Mesenchymal stem cell (in vitro differentiated cells and primary cell): Measurements from ENCODE around the gene CHCHD4.

Source experiments
- DNase-seq: peaks from one replicate; pipeline ENCODE4 v3.0.0-alpha.2; 2013
- H2AFZ ChIP-seq: one replicate; pipeline ENCODE4 v1.6.1; 2013; ENCODE audit warnings: low read depth, mild to moderate bottlenecking, control low read depth, inconsistent platforms, low read length, moderate library complexity
- H2AK5ac ChIP-seq: 2 replicates; pipeline ENCODE4 v1.6.1; 2013; ENCODE audit warnings: low read length, moderate library complexity, mild to moderate bottlenecking, inconsistent platforms; ENCODE audit not compliant: severe bottlenecking
- H2BK120ac ChIP-seq: one replicate; pipeline ENCODE4 v1.6.1; 2013; ENCODE audit warnings: low read depth, mild to moderate bottlenecking, inconsistent platforms, low read length, moderate library complexity
- H2BK12ac ChIP-seq, 2 experiments: one replicate each; pipeline ENCODE4 v1.6.1; 2013; ENCODE audit warnings: inconsistent platforms in 2 of 2, low read length in 2 of 2, mild to moderate bottlenecking in 2 of 2, moderate library complexity in 2 of 2, control low read depth in 1 of 2
- H2BK15ac ChIP-seq: one replicate; pipeline ENCODE4 v1.6.1; 2013; ENCODE audit warnings: mild to moderate bottlenecking, low read depth, inconsistent platforms; ENCODE audit not compliant: poor library complexity, severe bottlenecking
- H2BK5ac ChIP-seq: 2 replicates; pipeline ENCODE4 v1.6.1; 2013; ENCODE audit warnings: low read depth, mild to moderate bottlenecking, low read length, control low read depth, inconsistent platforms; ENCODE audit not compliant: poor library complexity, severe bottlenecking
- H3K14ac ChIP-seq, 2 experiments: one replicate each; pipeline ENCODE4 v1.6.1; 2013; ENCODE audit warnings: inconsistent platforms in 2 of 2, low read length in 2 of 2, control low read depth in 1 of 2, mild to moderate bottlenecking in 1 of 2, moderate library complexity in 1 of 2
- H3K18ac ChIP-seq, 2 experiments: one replicate each; pipeline ENCODE4 v1.6.1; 2013; ENCODE audit warnings: inconsistent platforms in 2 of 2, low read length in 2 of 2, control low read depth in 1 of 2, low read depth in 1 of 2, mild to moderate bottlenecking in 1 of 2
- H3K23ac ChIP-seq, 2 experiments: one replicate each; pipeline ENCODE4 v1.6.1; 2013; ENCODE audit warnings: inconsistent platforms in 2 of 2, low read length in 2 of 2, mild to moderate bottlenecking in 2 of 2, moderate library complexity in 2 of 2, control low read depth in 1 of 2
- H3K27ac ChIP-seq: 2 replicates; pipeline ENCODE4 v1.5.1; 2013; ENCODE audit warnings: mild to moderate bottlenecking, moderate library complexity, low read length, control low read depth, inconsistent platforms; ENCODE audit not compliant: poor library complexity, severe bottlenecking
- H3K27me3 ChIP-seq, 2 experiments: 2 replicates each; pipeline versions ENCODE4 v1.6.1 to v1.7.0; 2013; ENCODE audit warnings: low read length in 2 of 2, mild to moderate bottlenecking in 2 of 2, moderate library complexity in 2 of 2, control low read depth in 1 of 2, inconsistent platforms in 1 of 2; ENCODE audit not compliant: control insufficient read depth in 1 of 2, insufficient read depth in 1 of 2
- H3K36me3 ChIP-seq, 2 experiments: 2 replicates each; pipeline versions ENCODE4 v1.6.1 to v1.7.0; 2013; ENCODE audit warnings: low read length in 2 of 2, control low read depth in 1 of 2, inconsistent platforms in 1 of 2, low read depth in 1 of 2, mild to moderate bottlenecking in 1 of 2; ENCODE audit not compliant: insufficient read depth in 2 of 2, control insufficient read depth in 1 of 2
- H3K4ac ChIP-seq, 2 experiments: one replicate each; pipeline ENCODE4 v1.6.1; 2013; ENCODE audit warnings: inconsistent platforms in 2 of 2, low read length in 2 of 2, mild to moderate bottlenecking in 2 of 2, moderate library complexity in 2 of 2, control low read depth in 1 of 2, low read depth in 1 of 2
- H3K4me1 ChIP-seq: 2 replicates; pipeline ENCODE4 v1.6.1; 2013; ENCODE audit warnings: low read depth, low read length, control low read depth; ENCODE audit not compliant: control insufficient read depth, insufficient read depth
- H3K4me2 ChIP-seq: 2 replicates; pipeline ENCODE4 v1.6.1; 2013; ENCODE audit warnings: low read length, mild to moderate bottlenecking, inconsistent platforms; ENCODE audit not compliant: poor library complexity, severe bottlenecking
- H3K4me3 ChIP-seq, 2 experiments: 2 replicates each; pipeline versions ENCODE4 v1.5.1 to v1.7.0; 2013; ENCODE audit warnings: low read length in 2 of 2, mild to moderate bottlenecking in 2 of 2, control low read depth in 1 of 2, low read depth in 1 of 2; ENCODE audit not compliant: insufficient read depth in 1 of 2
- H3K79me1 ChIP-seq: replicated peaks from 2 replicates; pipeline ENCODE4 v1.6.1; 2013; ENCODE audit warnings: mild to moderate bottlenecking, control low read depth, low read length, inconsistent platforms; ENCODE audit not compliant: poor library complexity, severe bottlenecking
- H3K9ac ChIP-seq: 2 replicates; pipeline ENCODE4 v1.7.0; 2013; ENCODE audit warnings: mild to moderate bottlenecking, low read length, moderate library complexity
- H3K9me3 ChIP-seq: 2 replicates; pipeline ENCODE4 v1.7.0; 2013; ENCODE audit warnings: mild to moderate bottlenecking, low read length; ENCODE audit not compliant: control insufficient read depth
- H4K8ac ChIP-seq: one replicate; pipeline ENCODE4 v1.6.1; 2013; ENCODE audit warnings: inconsistent platforms, mild to moderate bottlenecking, low read length, moderate library complexity
- H4K91ac ChIP-seq: one replicate; pipeline ENCODE4 v1.6.1; 2013; ENCODE audit warnings: mild to moderate bottlenecking, low read length, inconsistent platforms
- WGBS: methylation state at CpG from one replicate; pipeline ENCODE4 v1.1.7; 2013; ENCODE audit warnings: mixed read lengths; 5-methylcytosine and 5-hydroxymethylcytosine counted together

CHCHD4 gene

GRCh38 chr3:14129296-14129695 is 4.6 kb upstream of the CHCHD4 start:
- no peak overlapping the region for H2BK15ac ChIP-seq
- H3K23ac ChIP-seq: no peak overlapping the region
- H2BK12ac ChIP-seq: no peak overlapping the region
- H4K8ac ChIP-seq: no peak overlapping the region
- no peak overlapping the region for H3K18ac ChIP-seq
- H3K4me2 ChIP-seq: no peak overlapping the region
- no peak overlapping the region for H3K14ac ChIP-seq
- no peak overlapping the region for H4K91ac ChIP-seq
- peaks cover 54% of the 10 kb centered on the region for H3K79me1 ChIP-seq
- no peak overlapping the region for H3K4ac ChIP-seq
- H3K27me3 ChIP-seq: no peaks in the 10 kb centered on the region
- H2BK120ac ChIP-seq: peak overlapping the region; percentile 13
- H3K9me3 ChIP-seq: no peaks in the 10 kb centered on the region
- H3K4me3 ChIP-seq: no peak overlapping the region
- no peak overlapping the region for H2AFZ ChIP-seq
- no peak for DNase-seq
- H2AK5ac ChIP-seq: no peak overlapping the region
- WGBS: 100% methylated on average over 6 of the region's 6 CpGs
- peaks cover 15% of the 10 kb centered on the region for H3K4me1 ChIP-seq
- no peak overlapping the region for H3K27ac ChIP-seq
- no peak overlapping the region for H3K9ac ChIP-seq
- H2BK5ac ChIP-seq: no peak overlapping the region
- H3K36me3 ChIP-seq: peaks cover 64 to 75% of the 10 kb centered on the region in 2 experiments

DNA sequence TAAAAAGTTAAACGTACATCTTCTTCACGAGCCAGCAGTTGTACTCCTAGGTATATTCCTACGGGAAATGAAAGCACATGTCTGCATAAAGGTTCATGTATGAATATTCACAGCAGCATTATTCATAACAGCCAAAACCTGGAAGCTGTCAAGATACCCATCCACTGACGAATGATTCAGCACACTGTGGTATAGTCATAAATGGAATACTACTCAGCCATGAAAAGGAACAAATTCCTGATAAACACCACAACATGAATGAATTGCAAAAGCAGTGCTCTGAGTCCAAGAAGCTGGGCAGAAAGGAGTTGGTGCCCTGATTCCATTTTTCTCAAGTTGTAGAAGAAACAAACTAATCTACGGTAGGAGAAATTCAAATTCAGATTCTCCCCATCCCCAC is 4.1 kb upstream of the CHCHD4 start:
- Histone ChIP-seq H2BK5ac (no peak overlapping the region), H2AK5ac (no peak overlapping the region), H3K4me2 (no peak overlapping the region), H3K79me1 (peaks cover 59% of the 10 kb centered on the region), H3K14ac (no peak overlapping the region), H3K36me3 (peaks cover 58 to 69% of the 10 kb centered on the region in 2 experiments), H3K9me3 (no peaks in the 10 kb centered on the region), H3K27me3 (no peaks in the 10 kb centered on the region), H3K23ac (no peak overlapping the region), H3K4me3 (no peak overlapping the region), H2BK12ac (no peak overlapping the region), H3K27ac (no peak overlapping the region), H3K9ac (no peak overlapping the region), H3K4ac (no peak overlapping the region), H4K91ac (no peak overlapping the region), H2BK15ac (no peak overlapping the region), H2BK120ac (no peak overlapping the region), H3K4me1 (peaks cover 18% of the 10 kb centered on the region), H4K8ac (no peak overlapping the region), H2AFZ (no peak overlapping the region), H3K18ac (no peak overlapping the region)
- 100% methylated on average over 4 of the region's 5 CpGs for WGBS
- no peak for DNase-seq

DNA sequence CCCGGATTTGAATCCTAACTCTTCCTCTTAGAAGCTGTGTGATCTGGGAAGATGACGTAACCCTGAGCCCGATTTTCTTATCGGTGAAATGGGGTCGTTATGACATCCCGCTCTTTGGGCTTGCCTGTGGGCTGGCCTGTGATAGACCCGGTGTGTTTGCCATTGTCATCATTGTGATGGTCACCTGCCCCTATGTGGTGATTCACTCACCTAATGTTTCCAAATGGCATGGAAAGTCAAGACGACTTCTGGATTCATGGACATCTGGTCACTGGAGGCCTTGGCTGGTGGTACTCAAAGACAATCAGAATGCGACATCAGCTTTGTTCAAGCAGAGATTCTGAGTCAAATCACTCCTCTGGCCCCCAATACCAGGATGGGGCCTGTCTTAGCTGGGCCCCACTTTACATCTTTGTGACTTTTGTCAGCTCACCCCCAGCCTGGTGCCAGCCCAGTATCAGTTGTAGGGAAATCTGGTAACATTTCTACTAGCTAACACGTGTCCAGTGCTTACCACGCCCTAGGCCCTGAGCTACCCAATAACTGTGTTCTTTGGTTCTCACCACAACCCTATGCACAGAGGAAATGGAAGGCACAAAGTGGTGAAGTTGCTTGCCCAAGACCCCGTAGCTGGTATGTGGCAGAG is 3.0 kb upstream of the CHCHD4 start:
- Histone ChIP-seq H3K4me2 (no peak overlapping the region), H3K9me3 (no peaks in the 10 kb centered on the region), H2BK15ac (no peak overlapping the region), H2BK5ac (no peak overlapping the region), H4K91ac (no peak overlapping the region), H3K79me1 (peaks cover 57% of the 10 kb centered on the region), H3K4ac (no peak overlapping the region), H3K9ac (peak overlapping the region; percentile 99), H3K27ac (no peak overlapping the region), H4K8ac (no peak overlapping the region), H2AK5ac (no peak overlapping the region), H3K23ac (no peak overlapping the region), H3K27me3 (no peaks in the 10 kb centered on the region), H2AFZ (no peak overlapping the region), H3K4me3 (no peak overlapping the region), H2BK120ac (no peak overlapping the region), H2BK12ac (no peak overlapping the region), H3K36me3 (peaks cover 47 to 58% of the 10 kb centered on the region in 2 experiments), H3K18ac (no peak overlapping the region), H3K14ac (no peak overlapping the region), H3K4me1 (peaks cover 20% of the 10 kb centered on the region)
- WGBS: 97% methylated on average over 12 of the region's 12 CpGs
- no peak for DNase-seq

DNA sequence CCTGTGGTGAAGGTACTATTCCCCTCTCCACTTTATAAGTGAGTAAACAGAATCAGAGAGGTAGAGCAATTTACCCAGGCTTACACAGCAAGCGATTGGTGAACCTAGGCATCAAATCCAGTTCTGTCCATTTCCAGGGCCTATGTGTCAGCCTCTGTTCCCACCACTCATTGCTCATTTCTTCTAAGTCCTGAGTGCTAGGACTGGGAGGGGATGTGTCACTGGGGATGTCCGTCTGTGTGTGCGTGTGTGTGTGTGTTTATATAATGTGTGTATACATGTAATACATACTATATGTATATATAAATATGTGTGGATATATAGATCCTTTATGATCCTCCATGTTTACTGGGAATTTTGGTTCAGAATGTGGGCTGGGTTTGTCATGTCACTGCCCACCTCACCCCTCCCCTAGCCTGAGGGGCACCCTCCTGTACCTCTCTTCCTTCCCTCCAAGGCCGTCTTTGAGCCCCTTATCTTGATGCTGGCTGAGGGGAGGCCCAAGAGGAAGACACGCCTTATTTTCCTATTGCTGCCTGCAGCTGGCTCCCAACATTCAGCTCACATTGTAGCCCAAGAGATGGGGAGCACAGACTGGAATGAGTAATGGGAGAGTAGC is 2.3 kb upstream of the CHCHD4 start:
- no peak overlapping the region for H3K23ac ChIP-seq
- peaks cover 19% of the 10 kb centered on the region for H3K4me1 ChIP-seq
- no peak overlapping the region for H3K27ac ChIP-seq
- no peak overlapping the region for H3K18ac ChIP-seq
- H3K14ac ChIP-seq: no peak overlapping the region
- peaks cover 55% of the 10 kb centered on the region for H3K79me1 ChIP-seq
- peak overlapping the region in 1 of 2 experiments; percentile 100 for H3K4me3 ChIP-seq
- H3K27me3 ChIP-seq: no peaks in the 10 kb centered on the region
- no peak overlapping the region for H4K91ac ChIP-seq
- no peak overlapping the region for H3K4me2 ChIP-seq
- H2BK5ac ChIP-seq: no peak overlapping the region
- 94% methylated on average over 3 of the region's 5 CpGs for WGBS
- H2BK15ac ChIP-seq: no peak overlapping the region
- no peak overlapping the region for H2AK5ac ChIP-seq
- H2BK120ac ChIP-seq: no peak overlapping the region
- no peaks in the 10 kb centered on the region for H3K9me3 ChIP-seq
- peak; percentile 27 for DNase-seq
- no peak overlapping the region for H4K8ac ChIP-seq
- H2AFZ ChIP-seq: no peak overlapping the region
- no peak overlapping the region for H2BK12ac ChIP-seq
- peaks cover 41 to 56% of the 10 kb centered on the region in 2 experiments for H3K36me3 ChIP-seq
- H3K4ac ChIP-seq: no peak overlapping the region
- H3K9ac ChIP-seq: peak overlapping the region; percentile 99
